Fibroblast of the aortic adventitia (primary cell): ENCODE results near the gene BCS1L. TPM values are rescaled to one million over a fixed set of nuclear protein-coding genes. Genes with fewer than 3 reads are reported as not detected.
"Not testable (repeated sequence)": the region's sequence is repeated elsewhere in the genome, so short reads cannot be mapped to it uniquely, and the experiment has no call there.

ENCODE experiments used
- DNase-seq: peaks from one replicate; pipeline ENCODE4 v3.0.0-alpha.2; 2010; ENCODE audit warnings: low read depth
- H3K4me3 ChIP-seq: 2 replicates; pipeline ENCODE4 v1.5.1; 2011; ENCODE audit warnings: low read depth, mild to moderate bottlenecking, control low read depth, low read length, moderate library complexity
- CTCF ChIP-seq: IDR thresholded peaks from 2 replicates; pipeline ENCODE4 v1.5.1; 2011; ENCODE audit warnings: mild to moderate bottlenecking, low read length, control low read depth, inconsistent platforms; ENCODE audit not compliant: insufficient read depth
- total RNA-seq: library from RNA; depleted of rRNA; stranded (reverse); fragments of >200 nt; gene quantifications from 2 replicates; pipeline ENCODE4 v1.2.3, GENCODE V29; 2012; ENCODE audit warnings: low replicate concordance

BCS1L gene
- total RNA-seq, 1 donor = 33.3 TPM

- no peak for TF ChIP-seq CTCF
- peak within 1 kb of the TSS; percentile 99 for H3K4me3 ChIP-seq
- DNase-seq = peak; percentile 91
Measured at GRCh38 chr2:218671654-218672566, 12.4 kb downstream of the BCS1L start, which contains the start of the genes RNF25 and STK36. Gene RNF25, minus strand, starts transcription at chr2:218672002. Its CDS starts 32 bp downstream, at chr2:218671970. Gene STK36, plus strand, starts transcription at chr2:218672086. Its CDS starts 744 bp downstream, at chr2:218672830.

GRCh38 chr2:218679119-218679518 is 19.6 kb downstream of the BCS1L start:
- no peak for DNase-seq
- H3K4me3 ChIP-seq = no peak overlapping the region
- TF ChIP-seq CTCF = no peak

GRCh38 chr2:218680061-218680460 is 20.6 kb downstream of the BCS1L start:
- no peak for DNase-seq
- H3K4me3 ChIP-seq = no peak overlapping the region
- no peak for TF ChIP-seq CTCF

- TF ChIP-seq CTCF = peak; percentile 95
- peak; percentile 89 for DNase-seq
Measured at GRCh38 chr2:218687400-218688060, 28.0 kb downstream of the BCS1L start.

GRCh38 chr2:218691234-218691633 is 31.8 kb downstream of the BCS1L start:
- H3K4me3 ChIP-seq = no peak overlapping the region
- no peak for TF ChIP-seq CTCF
- DNase-seq = peak; percentile 82

More at GRCh38 chr2:218687400-218688060, 28.0 kb downstream of the BCS1L start:
- H3K4me3 ChIP-seq = not testable (repeated sequence)

GRCh38 chr2:218694405-218695145 is 35.1 kb downstream of the BCS1L start:
- H3K4me3 ChIP-seq = no peak overlapping the region
- no peak for DNase-seq
- TF ChIP-seq CTCF = no peak
